ENCODE data around the gene PLEKHA6.

Gene PLEKHA6, protein sequence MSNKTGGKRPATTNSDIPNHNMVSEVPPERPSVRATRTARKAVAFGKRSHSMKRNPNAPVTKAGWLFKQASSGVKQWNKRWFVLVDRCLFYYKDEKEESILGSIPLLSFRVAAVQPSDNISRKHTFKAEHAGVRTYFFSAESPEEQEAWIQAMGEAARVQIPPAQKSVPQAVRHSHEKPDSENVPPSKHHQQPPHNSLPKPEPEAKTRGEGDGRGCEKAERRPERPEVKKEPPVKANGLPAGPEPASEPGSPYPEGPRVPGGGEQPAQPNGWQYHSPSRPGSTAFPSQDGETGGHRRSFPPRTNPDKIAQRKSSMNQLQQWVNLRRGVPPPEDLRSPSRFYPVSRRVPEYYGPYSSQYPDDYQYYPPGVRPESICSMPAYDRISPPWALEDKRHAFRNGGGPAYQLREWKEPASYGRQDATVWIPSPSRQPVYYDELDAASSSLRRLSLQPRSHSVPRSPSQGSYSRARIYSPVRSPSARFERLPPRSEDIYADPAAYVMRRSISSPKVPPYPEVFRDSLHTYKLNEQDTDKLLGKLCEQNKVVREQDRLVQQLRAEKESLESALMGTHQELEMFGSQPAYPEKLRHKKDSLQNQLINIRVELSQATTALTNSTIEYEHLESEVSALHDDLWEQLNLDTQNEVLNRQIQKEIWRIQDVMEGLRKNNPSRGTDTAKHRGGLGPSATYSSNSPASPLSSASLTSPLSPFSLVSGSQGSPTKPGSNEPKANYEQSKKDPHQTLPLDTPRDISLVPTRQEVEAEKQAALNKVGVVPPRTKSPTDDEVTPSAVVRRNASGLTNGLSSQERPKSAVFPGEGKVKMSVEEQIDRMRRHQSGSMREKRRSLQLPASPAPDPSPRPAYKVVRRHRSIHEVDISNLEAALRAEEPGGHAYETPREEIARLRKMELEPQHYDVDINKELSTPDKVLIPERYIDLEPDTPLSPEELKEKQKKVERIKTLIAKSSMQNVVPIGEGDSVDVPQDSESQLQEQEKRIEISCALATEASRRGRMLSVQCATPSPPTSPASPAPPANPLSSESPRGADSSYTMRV

GRCh38 chr1:204359474-204360255 is at the start of gene PLEKHA6:
Gene PLEKHA6, minus strand, starts transcription at chr1:204359929. Its CDS starts 86,202 bp downstream, at chr1:204273727.
- H3K4me3 ChIP-seq, result no peak within 1 kb of the TSS

GRCh38 chr1:204409123-204409522 is 49.4 kb upstream of the PLEKHA6 start:
- H3K27ac ChIP-seq, result peak overlapping the region in 16 of 21 experiments; percentile 95 to 100 (median 99)

More at GRCh38 chr1:204359474-204360255, at the start of gene PLEKHA6:
- no peak within 1 kb of the TSS for H3K27ac ChIP-seq

DNA sequence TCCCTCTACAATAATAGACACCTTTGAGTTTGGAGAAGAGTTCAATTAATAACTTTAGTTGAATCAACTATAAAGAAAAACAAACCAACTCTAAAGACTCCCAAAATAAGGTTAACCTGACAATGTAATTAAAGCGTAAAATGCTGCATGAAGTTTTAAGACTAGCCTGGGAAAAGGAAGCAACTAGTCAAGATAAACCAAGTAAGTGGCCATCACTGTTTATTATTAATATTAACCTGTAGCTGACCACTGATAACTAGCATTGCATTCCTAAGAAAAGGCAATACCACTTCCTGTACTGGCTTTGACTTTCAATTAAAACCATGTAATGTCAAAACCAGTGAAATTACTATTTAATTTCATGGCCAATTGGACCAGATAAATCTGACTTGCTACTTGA is 48.9 kb upstream of the PLEKHA6 start:
- peak overlapping the region in 8 of 21 experiments; percentile 24 to 100 (median 76) for H3K27ac ChIP-seq
- peak overlapping the region; percentile 68 to 91 (median 80) for H3K4me3 ChIP-seq

More at GRCh38 chr1:204409123-204409522, 49.4 kb upstream of the PLEKHA6 start:
- H3K4me3 ChIP-seq, result peak overlapping the region; percentile 68 to 91 (median 80)

- peak overlapping the region in 6 of 21 experiments; percentile 24 to 100 (median 48) for H3K27ac ChIP-seq
- H3K4me3 ChIP-seq, result peak overlapping the region; percentile 68 to 91 (median 80)
These were observed 48.4 kb upstream of the PLEKHA6 start for GRCh38 chr1:204408074-204408507.

DNA sequence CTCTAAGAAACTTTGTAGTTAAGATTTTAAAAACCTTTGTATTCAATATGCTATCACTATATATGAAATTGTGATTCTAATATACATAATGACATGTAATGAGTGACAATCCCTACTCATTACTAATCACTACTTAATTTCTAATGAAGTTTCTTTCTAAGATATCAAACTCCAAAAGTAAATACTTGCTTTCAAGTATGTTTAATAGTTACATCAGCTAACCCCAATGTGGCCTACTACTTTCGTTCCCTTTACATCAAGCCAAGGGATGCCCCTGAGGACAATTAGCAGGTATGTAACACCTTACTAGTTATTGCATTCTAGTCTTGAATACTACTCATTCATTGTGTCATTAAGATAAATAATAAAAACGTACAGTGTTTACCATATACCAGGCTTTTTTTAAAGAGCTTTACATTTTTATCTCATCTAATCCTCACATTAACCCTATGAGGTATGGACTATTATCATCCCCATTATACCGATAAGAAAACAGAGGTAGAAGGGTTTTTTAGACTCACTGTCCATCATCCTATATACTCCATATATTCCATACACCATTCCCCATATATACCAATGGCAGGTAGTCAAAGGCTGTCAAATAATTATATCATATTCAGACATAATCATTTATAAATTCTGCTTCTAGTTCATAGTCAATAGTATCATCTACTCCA is 47.7 kb upstream of the PLEKHA6 start:
- peak overlapping the region in 4 of 21 experiments; percentile 24 to 100 (median 34) for H3K27ac ChIP-seq

GRCh38 chr1:204406621-204407020 is 46.9 kb upstream of the PLEKHA6 start:
- Histone ChIP-seq H3K4me3 (peak overlapping the region; percentile 68 to 91 (median 80)), H3K27ac (peak overlapping the region in 1 of 21 experiments; percentile 16)

More for the DNA sequence above, 47.7 kb upstream of the PLEKHA6 start:
- H3K4me3 ChIP-seq, result peak overlapping the region; percentile 68 to 91 (median 80)

GRCh38 chr1:204405988-204406387 is 46.3 kb upstream of the PLEKHA6 start:
- peak overlapping the region in 1 of 21 experiments; percentile 16 for H3K27ac ChIP-seq
- H3K4me3 ChIP-seq, result peak overlapping the region in 3 of 7 experiments; percentile 70 to 91 (median 85)

GRCh38 chr1:204404629-204405028 is 44.9 kb upstream of the PLEKHA6 start:
- Histone ChIP-seq H3K27ac (no peak overlapping the region), H3K4me3 (no peak overlapping the region)

DNA sequence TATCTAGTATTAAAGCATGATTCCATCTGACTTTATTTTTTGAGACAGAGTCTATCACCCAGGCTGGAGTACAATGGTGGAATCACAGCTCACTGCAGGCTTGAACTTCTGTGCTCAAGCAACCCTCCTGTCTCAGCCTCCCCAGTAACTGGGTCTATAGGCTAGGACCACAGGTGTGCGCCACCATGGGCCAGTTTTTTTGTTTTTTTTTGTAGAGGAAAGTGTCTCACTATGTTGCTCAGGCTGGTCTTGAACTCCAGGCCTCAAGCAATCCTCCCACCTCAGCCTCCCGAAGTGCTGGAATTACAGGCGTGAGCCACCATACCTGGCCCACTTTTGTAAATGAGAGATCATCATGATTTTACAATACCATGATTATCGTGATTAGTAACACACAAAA is 42.7 kb upstream of the PLEKHA6 start:
- Histone ChIP-seq H3K4me3 (no peak overlapping the region), H3K27ac (no peak overlapping the region)

DNA sequence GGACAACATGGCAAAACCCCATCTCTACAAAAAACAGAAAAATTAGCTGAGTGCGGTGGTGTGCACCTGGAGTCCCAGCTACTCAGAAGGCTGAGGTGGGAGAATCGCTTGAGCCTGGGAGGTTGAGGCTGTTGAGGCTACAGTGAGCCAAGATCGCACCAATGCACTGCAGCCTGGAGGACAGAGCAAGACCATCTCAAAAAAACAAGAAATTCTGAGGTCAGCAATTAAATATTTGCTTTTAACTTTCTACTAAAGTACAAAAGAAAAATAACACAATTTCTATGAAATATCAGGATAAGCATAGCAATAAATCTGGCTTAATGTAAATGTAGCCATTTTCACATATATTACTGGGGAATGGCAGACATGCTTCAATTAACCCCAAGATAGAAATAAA is 42.0 kb upstream of the PLEKHA6 start:
- Histone ChIP-seq H3K4me3 (no peak overlapping the region), H3K27ac (no peak overlapping the region)

DNA sequence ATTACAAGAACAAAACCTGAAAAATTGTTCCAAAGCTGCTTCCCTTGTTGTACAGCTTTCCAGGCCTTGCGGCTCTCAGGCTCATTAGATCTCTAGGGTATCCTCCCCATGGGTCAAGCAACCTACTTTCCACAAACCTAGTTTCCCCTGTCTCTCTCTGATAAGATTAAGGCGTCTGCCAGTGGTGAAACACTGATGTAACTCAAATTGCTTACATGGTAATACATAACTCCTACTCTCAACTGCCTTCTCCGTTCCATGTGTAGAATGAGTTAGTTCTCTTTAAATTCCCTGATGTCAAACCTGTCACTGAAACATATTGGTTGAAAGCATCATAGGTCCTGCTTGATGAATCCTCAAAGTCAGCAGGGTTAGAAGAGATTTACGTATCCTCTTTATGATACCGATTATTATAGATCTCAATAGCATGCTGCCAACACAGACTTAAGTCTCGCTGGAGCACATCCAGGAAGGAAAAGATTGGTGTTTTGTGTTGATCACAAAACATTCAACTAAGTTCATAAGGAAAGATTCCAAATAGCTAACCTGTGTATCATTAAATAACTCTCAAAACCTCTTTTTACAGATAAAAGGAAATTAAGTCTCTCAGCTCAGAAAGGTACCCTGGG is 41.3 kb upstream of the PLEKHA6 start:
- H3K4me3 ChIP-seq, result no peak overlapping the region
- no peak overlapping the region for H3K27ac ChIP-seq

DNA sequence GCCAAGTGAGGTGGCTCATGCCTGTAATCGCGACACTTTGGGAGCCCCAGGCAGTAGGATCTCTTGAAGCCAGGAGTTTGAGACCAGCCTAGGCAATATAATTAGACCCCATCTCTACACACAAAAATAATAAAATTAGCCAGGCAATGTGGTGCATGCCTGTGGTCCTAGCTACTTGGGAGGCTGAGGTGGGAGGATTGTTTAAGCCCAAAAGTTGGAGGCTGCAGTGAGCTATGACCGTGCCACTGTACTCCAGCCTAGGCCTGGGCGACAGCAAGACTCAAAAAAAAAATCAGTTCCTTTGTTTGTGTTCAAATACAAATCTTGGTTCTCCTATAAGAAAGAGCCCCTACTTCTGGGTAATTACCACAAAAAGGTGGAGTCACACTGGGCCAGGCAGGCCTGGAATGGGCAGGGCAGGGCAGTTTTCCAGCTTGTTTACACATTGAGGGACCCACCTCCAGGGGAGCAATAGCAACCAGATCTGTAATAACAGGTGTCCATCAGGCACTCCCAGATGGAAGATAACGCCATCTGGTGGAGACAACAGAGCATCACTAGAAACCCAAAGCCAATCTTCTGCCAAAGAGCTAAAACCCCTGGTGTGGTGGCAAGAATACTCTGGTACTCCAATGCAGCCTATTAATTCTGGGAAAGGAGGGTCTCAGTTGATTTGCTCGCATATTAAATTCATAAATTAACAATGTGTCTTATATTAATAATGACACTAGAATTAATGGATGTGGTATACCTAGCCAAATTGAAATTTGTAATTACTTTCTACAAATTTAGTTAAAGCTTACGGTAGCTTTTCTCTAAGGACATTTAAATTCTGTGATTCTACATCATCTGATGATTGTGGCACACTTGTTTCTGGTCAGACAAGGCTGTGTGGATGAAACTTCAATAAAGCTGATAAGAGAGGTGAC is 38.7 kb upstream of the PLEKHA6 start:
- H3K4me3 ChIP-seq, result no peak overlapping the region
- peak overlapping the region in 1 of 21 experiments; percentile 49 for H3K27ac ChIP-seq

DNA sequence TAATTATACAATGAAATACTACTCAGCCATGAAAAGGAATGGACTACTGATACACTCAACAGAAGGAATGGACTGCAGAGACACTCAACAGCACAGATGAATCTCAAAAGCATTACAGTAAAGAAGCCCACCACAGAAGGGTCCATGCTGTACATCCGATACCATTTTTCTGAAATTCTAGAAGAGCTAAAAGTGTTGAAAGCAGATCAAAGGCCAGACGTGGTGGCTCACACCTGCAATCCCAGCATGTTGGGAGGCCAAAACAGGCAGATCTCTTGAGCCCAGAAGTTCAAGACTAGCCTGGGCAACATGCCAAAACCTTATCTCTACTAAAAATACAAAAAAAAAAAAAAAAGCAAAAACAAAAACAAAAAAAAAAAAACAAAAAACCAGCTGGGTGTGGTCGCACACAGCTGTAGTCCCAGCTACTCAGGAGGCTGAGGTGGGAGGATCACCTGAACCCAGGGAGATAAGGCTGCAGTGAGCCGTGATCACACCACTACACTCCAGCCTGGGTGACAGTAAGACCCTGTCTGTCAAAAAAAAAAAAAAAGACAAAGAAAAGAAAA is 36.4 kb upstream of the PLEKHA6 start:
- H3K27ac ChIP-seq, result no peak overlapping the region
- H3K4me3 ChIP-seq, result no peak overlapping the region

DNA sequence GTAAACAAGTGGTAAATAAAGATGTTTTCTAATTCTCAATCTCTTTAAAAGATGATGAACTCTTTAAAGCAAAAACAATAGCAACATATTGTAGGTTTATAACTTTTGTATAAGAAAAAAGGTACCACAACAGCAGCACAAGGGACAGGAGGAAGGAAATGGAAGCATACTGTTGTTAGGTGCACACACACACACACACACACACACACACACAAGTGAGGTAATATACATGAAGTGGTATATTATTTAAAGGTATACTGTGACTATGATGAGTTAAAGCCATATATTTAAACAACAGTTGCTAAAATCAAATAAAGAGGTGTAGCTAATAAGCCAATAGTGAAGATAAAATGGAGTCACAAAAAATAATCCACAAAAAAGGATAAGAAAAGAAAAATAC is 31.9 kb upstream of the PLEKHA6 start:
- H3K4me3 ChIP-seq, result no peak overlapping the region
- no peak overlapping the region for H3K27ac ChIP-seq

GRCh38 chr1:204390751-204391466 is 31.2 kb upstream of the PLEKHA6 start:
- no peak overlapping the region for H3K27ac ChIP-seq
- no peak overlapping the region for H3K4me3 ChIP-seq

GRCh38 chr1:204385727-204386126 is 26.0 kb upstream of the PLEKHA6 start:
- no peak overlapping the region for H3K27ac ChIP-seq
- H3K4me3 ChIP-seq, result no peak overlapping the region

Data from skin epidermis (tissue), 12 donors.